Choroid plexus epithelial cell (primary cell): ENCODE results near the gene CPN2.

Experiments used
- DNase-seq: peaks from one replicate; pipeline ENCODE4 v3.0.0-alpha.2; 2010; ENCODE audit warnings: low read depth
- H3K4me3 ChIP-seq: 2 replicates; pipeline ENCODE4 v1.5.1; 2011; ENCODE audit warnings: low read depth, mild to moderate bottlenecking, control low read depth, low read length, moderate library complexity
- TF ChIP-seq, protein P1 (sequence below): conservative IDR thresholded peaks from 2 replicates; pipeline ENCODE4 v1.5.1; 2011; ENCODE audit warnings: low read depth, mild to moderate bottlenecking, control low read depth, inconsistent platforms, low read length, moderate library complexity

The CPN2 gene

DNA sequence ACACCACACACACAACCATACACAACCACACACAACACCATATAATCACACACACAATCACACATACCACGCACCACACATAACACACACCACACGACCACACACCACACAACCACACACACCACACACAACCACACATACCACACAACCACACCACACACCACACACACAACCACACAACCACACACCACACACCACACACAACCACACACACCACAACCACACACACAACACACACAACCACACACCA lies 24.2 kb downstream of the CPN2 start:
- DNase-seq = no peak
- H3K4me3 ChIP-seq = no peak overlapping the region
- TF ChIP-seq, protein P1, sequence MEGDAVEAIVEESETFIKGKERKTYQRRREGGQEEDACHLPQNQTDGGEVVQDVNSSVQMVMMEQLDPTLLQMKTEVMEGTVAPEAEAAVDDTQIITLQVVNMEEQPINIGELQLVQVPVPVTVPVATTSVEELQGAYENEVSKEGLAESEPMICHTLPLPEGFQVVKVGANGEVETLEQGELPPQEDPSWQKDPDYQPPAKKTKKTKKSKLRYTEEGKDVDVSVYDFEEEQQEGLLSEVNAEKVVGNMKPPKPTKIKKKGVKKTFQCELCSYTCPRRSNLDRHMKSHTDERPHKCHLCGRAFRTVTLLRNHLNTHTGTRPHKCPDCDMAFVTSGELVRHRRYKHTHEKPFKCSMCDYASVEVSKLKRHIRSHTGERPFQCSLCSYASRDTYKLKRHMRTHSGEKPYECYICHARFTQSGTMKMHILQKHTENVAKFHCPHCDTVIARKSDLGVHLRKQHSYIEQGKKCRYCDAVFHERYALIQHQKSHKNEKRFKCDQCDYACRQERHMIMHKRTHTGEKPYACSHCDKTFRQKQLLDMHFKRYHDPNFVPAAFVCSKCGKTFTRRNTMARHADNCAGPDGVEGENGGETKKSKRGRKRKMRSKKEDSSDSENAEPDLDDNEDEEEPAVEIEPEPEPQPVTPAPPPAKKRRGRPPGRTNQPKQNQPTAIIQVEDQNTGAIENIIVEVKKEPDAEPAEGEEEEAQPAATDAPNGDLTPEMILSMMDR = no peak

DNA sequence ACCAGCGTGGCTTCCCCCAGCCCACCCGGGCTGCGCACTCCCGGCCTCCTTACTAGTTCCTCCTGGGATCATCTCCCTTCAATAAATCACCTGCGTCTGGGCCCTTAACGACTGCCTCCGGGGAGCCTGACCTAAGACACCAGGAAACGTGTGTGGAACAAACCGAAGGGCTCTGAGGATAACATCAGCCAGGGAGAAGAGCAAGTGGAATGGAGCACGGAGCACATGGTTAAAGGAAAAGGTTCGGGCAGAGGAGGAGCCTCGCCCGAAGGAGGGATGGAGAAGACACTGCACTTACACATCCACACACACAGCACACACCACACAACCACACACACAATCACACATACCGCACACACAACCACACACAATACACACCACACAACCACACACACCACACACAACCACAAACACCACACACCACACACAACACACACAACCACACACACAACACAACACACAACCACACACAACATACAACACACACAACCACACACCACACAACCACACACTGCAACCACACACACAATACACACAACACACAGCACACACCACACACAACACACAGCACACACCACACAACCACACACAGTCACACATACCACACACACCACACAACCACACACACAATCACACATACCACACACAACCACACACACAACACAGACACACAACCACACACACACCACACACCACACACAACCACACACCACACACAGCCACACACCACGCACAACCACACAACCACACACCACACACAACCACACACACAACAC lies 24.7 kb downstream of the CPN2 start:
- no peak overlapping the region for H3K4me3 ChIP-seq
- no peak for DNase-seq
- TF ChIP-seq, protein P1 = no peak

DNA sequence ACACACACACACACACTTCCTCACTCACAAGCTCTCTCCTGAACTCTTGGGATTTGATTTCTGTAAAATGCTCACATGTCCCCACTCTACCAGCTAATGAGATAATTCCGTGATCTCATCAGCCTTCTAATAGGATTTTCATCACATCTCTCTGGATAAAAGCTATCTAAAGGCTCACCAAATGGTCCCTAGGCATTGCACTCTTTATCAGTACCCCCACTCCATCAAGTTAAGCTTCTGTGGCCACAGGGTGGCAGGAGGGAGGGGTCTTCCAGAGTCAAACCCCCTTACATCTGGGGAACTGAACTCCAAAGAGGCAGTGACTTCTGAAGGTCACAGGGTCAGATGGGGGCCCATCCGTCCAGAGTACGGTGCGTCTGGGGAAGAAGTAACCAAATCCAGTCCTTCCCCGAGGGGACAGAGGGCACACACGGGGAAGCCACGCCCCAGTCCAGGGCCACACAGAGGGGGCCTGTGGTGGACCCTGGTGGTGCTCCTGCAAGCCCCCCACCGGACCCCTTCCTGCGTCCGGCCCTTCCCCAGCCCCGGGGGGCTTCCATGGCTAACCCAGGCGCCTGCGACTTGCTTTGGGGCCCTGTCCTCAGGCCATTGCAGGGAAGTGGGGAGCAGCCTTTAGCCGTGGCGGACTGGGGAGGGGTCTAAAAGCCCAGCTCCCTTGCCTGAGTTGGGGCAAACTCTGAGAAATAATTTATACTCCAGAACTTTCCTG lies 25.5 kb downstream of the CPN2 start:
- TF ChIP-seq, protein P1 = no peak
- H3K4me3 ChIP-seq = no peak overlapping the region
- DNase-seq = no peak

GRCh38 chr3:194324823-194325327 lies 26.3 kb downstream of the CPN2 start:
- H3K4me3 ChIP-seq = no peak overlapping the region
- DNase-seq = no peak

DNA sequence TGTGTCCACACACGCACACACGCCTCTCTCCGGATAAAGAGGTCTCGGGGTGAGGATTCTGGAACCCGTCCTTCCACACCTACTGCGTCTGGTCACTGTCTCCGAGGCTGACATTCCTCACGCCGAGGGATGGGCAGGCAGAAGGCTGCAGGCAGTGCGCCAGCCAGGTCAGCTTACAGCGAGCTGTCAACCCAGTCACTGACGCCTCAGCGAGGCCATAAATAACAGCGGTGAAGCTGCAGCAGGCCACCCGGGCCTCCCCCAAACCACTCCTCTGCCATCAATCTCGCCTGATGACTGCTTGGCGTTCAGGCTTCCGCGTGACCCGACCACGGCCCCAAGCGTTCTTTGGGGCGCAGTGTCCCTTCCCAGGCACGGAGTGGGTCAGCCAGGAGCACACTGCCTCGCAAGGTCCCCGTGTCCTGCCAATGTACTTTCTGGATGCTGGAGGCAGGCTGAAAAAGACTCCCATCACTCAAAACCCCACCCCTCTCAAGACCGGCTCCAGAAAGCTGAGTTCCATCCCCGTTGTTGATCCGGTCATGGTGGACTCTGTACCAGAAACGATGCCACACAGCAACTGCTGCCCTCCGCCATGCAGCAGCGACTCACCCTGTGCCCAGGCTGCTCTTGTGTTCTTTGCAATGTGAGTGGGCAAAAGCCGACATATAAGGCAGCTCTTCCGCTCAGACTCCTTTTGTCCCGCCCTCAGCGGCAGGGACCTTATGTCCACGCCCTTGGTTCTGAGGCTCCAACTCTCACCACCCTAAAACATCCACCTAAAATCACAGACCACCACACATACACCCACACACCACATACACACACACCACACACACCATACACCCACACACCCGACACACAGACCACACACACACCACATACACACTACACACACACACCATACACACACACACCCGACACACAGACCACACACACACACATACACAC lies 27.1 kb downstream of the CPN2 start:
- no peak for DNase-seq
- TF ChIP-seq, protein P1 = no peak
- no peak overlapping the region for H3K4me3 ChIP-seq

More at GRCh38 chr3:194324823-194325327, 26.3 kb downstream of the CPN2 start:
- TF ChIP-seq, protein P1 = no peak

DNA sequence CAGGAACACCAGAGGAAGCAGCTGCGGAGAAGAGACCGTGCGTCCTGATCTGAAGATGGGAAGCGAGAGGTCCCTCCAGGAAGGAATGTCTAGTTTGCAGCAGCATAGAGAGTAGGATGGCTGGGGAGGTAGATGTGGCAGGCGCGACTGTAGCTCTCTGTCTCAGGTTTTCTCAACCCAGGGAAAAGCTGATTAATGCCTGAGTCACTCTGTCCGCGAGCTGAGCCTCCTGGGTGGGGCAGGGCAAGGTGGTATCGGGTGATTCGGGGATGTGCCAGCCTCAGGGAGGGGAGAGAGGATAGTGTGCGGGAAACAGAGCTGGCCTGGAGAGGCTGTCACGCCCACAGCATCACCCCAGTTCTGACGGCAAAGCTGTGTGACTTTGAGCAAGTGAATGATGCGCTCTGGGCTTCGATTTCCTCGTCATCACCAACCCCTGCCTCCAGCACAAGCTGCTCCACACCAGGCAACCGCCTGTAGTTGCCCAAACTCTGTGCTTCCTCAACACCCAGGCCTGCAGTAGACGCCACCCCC lies 28.4 kb downstream of the CPN2 start:
- DNase-seq = no peak
- TF ChIP-seq, protein P1 = no peak
- H3K4me3 ChIP-seq = no peak overlapping the region
